H1 (cell line): Measurements from ENCODE around the gene PDE4C. TPM values are rescaled to one million over a fixed set of nuclear protein-coding genes. Genes with fewer than 3 reads are reported as not detected.

Experiments
- CTCF ChIA-PET: fragments of 300-600 bp; sonication (Branson Sonifier 250); formaldehyde crosslinking; loops from one replicate; lab custom pipeline; 2021; ENCODE audit not compliant: partially characterized antibody; lab: Charles Lee
- POLR2A ChIA-PET: fragments of 300-600 bp; sonication (Branson Sonifier 250); formaldehyde crosslinking; loops from one replicate; lab custom pipeline; 2021; ENCODE audit warnings: inconsistent platforms; ENCODE audit not compliant: partially characterized antibody; lab: Charles Lee
- DNase-seq, 2 experiments: peaks; one replicate each; pipeline versions ENCODE4 v3.0.0 to v3.0.0-alpha.2; 2010 to 2022; ENCODE audit warnings: low spot score in 2 of 2, low read depth in 1 of 2, mixed read lengths in 1 of 2
- FAIRE-seq: peaks from 2 replicates; lab custom pipeline; 2011; peaks lifted over from hg19 to GRCh38; lab: Jason Lieb, UNC
- H2AFZ ChIP-seq: 2 replicates; pipeline ENCODE4 v1.8.1; 2012; ENCODE audit warnings: low read length, inconsistent platforms
- H2AK5ac ChIP-seq: 2 replicates; pipeline ENCODE4 v1.6.1; 2013; ENCODE audit warnings: low read depth, low read length
- H2BK120ac ChIP-seq: replicated peaks from 2 replicates; pipeline ENCODE3; 2013; ENCODE audit warnings: low read depth, low read length, inconsistent platforms
- H2BK12ac ChIP-seq: 2 replicates; pipeline ENCODE4 v1.6.1; 2013; ENCODE audit warnings: low read depth, low read length
- H2BK15ac ChIP-seq: 2 replicates; pipeline ENCODE4 v1.6.1; 2013; ENCODE audit warnings: low read length
- H2BK20ac ChIP-seq: 2 replicates; pipeline ENCODE4 v1.6.1; 2013; ENCODE audit warnings: low read length
- H2BK5ac ChIP-seq: 2 replicates; pipeline ENCODE4 v1.6.1; 2013; ENCODE audit warnings: low read depth, low read length
- H3K14ac ChIP-seq: 2 replicates; pipeline ENCODE4 v1.6.1; 2013; ENCODE audit warnings: inconsistent platforms; ENCODE audit not compliant: insufficient read length
- H3K18ac ChIP-seq: 2 replicates; pipeline ENCODE4 v1.6.1; 2013; ENCODE audit warnings: low read length; ENCODE audit errors: extremely low read depth
- H3K23ac ChIP-seq: 2 replicates; pipeline ENCODE4 v1.6.1; 2013; ENCODE audit warnings: inconsistent platforms; ENCODE audit not compliant: insufficient read length
- H3K23me2 ChIP-seq: 2 replicates; pipeline ENCODE4 v1.6.1; 2013; ENCODE audit warnings: low read depth, low read length
- H3K27ac ChIP-seq: 2 replicates; pipeline ENCODE4 v1.6.1; 2011; ENCODE audit warnings: low read depth, low read length, inconsistent platforms
- H3K27me3 ChIP-seq, 4 experiments: replicated peaks in 1 of 4; 1 replicate in 1 of 4; 2 replicates in 3 of 4; pipeline versions ENCODE4 v1.6.1 to v1.8.1; 2011 to 2013; ENCODE audit warnings: low read length in 3 of 4, mild to moderate bottlenecking in 3 of 4, inconsistent platforms in 2 of 4, mixed read lengths in 2 of 4, moderate library complexity in 1 of 4; ENCODE audit not compliant: control insufficient read depth in 3 of 4, insufficient read depth in 3 of 4; ENCODE audit errors: extremely low read depth in 1 of 4
- H3K36me3 ChIP-seq, 4 experiments: 2 replicates each; pipeline versions ENCODE4 v1.6.1 to v1.8.1; 2011 to 2013; ENCODE audit warnings: mild to moderate bottlenecking in 4 of 4, low read length in 3 of 4, moderate library complexity in 2 of 4, control low read depth in 1 of 4, inconsistent platforms in 1 of 4; ENCODE audit not compliant: insufficient read depth in 4 of 4, control insufficient read depth in 2 of 4
- H3K4ac ChIP-seq: replicated peaks from 2 replicates; pipeline ENCODE3; 2013; ENCODE audit warnings: low read length, low read depth, mixed read lengths, inconsistent platforms; ENCODE audit not compliant: insufficient read length
- H3K4me1 ChIP-seq, 4 experiments: replicated peaks in 1 of 4; 1 replicate in 1 of 4; 2 replicates in 3 of 4; pipeline versions ENCODE4 v1.6.1 to v1.8.1; 2011 to 2013; ENCODE audit warnings: low read length in 3 of 4, inconsistent platforms in 2 of 4, mixed read lengths in 1 of 4; ENCODE audit not compliant: insufficient read depth in 4 of 4, control insufficient read depth in 3 of 4
- H3K4me2 ChIP-seq, 2 experiments: 2 replicates each; pipeline versions ENCODE4 v1.6.1 to v1.8.1; 2011 to 2013; ENCODE audit warnings: low read depth in 2 of 2, low read length in 2 of 2, control low read depth in 1 of 2, inconsistent platforms in 1 of 2, mild to moderate bottlenecking in 1 of 2; ENCODE audit not compliant: insufficient read depth in 1 of 2
- H3K4me3 ChIP-seq, 4 experiments: fragments of 200-600, 300-600 bp in 1 of 4; sonication (generic), shearing (Covaris generic), sonication (Bioruptor Twin) in 1 of 4; 2 replicates each; pipeline versions ENCODE4 v1.5.1 to v1.8.1; 2011 to 2016; ENCODE audit warnings: low read length in 4 of 4, low read depth in 3 of 4, control low read depth in 2 of 4, inconsistent platforms in 2 of 4, mild to moderate bottlenecking in 2 of 4, mixed read lengths in 1 of 4, moderate library complexity in 1 of 4; ENCODE audit not compliant: insufficient read depth in 2 of 4; ENCODE audit errors: extremely low read depth in 1 of 4
- H3K56ac ChIP-seq: replicated peaks from 2 replicates; pipeline ENCODE3; 2013; ENCODE audit warnings: low read depth, mild to moderate bottlenecking, mixed read lengths, low read length, inconsistent platforms; ENCODE audit not compliant: insufficient read length
- H3K79me1 ChIP-seq: 2 replicates; pipeline ENCODE4 v1.6.1; 2013; ENCODE audit warnings: low read depth, low read length, control low read depth
- H3K79me2 ChIP-seq, 2 experiments: 2 replicates each; pipeline versions ENCODE4 v1.6.1 to v1.8.1; 2012 to 2013; ENCODE audit warnings: low read length in 2 of 2, mild to moderate bottlenecking in 2 of 2, inconsistent platforms in 1 of 2; ENCODE audit not compliant: insufficient read depth in 2 of 2, control insufficient read depth in 1 of 2
- H3K9ac ChIP-seq, 4 experiments: replicated peaks in 1 of 4; 1 replicate in 1 of 4; 2 replicates in 3 of 4; pipeline versions ENCODE4 v1.6.1 to v1.8.1; 2011 to 2013; ENCODE audit warnings: low read depth in 3 of 4, low read length in 3 of 4, control low read depth in 2 of 4, mild to moderate bottlenecking in 2 of 4, moderate library complexity in 2 of 4, inconsistent platforms in 1 of 4; ENCODE audit errors: extremely low read depth in 1 of 4
- H3K9me3 ChIP-seq, 2 experiments: 2 replicates each; pipeline versions ENCODE4 v1.6.1 to v1.8.1; 2012 to 2013; ENCODE audit warnings: mild to moderate bottlenecking in 2 of 2, moderate library complexity in 2 of 2, control low read depth in 1 of 2, inconsistent platforms in 1 of 2, low read depth in 1 of 2, low read length in 1 of 2, mixed read lengths in 1 of 2; ENCODE audit not compliant: insufficient read depth in 2 of 2
- H4K20me1 ChIP-seq, 2 experiments: replicated peaks in 1 of 2; 2 replicates each; pipeline versions ENCODE3 to v1.8.1; 2011 to 2013; ENCODE audit warnings: inconsistent platforms in 2 of 2, low read length in 2 of 2, mild to moderate bottlenecking in 1 of 2; ENCODE audit not compliant: insufficient read depth in 2 of 2, control insufficient read depth in 1 of 2
- H4K5ac ChIP-seq: 2 replicates; pipeline ENCODE4 v1.6.1; 2013; ENCODE audit warnings: low read length, low read depth, mixed read lengths, inconsistent platforms; ENCODE audit not compliant: insufficient read length
- H4K8ac ChIP-seq: 2 replicates; pipeline ENCODE4 v1.8.0; 2013; ENCODE audit warnings: mild to moderate bottlenecking, moderate library complexity, low read length, inconsistent platforms; ENCODE audit not compliant: insufficient read depth; ENCODE audit errors: extremely low read depth
- H4K91ac ChIP-seq: replicated peaks from 2 replicates; pipeline ENCODE3; 2013; ENCODE audit warnings: low read length, mixed read lengths, inconsistent platforms; ENCODE audit not compliant: insufficient read length
- FOSL1 ChIP-seq: IDR thresholded peaks from 2 replicates; pipeline ENCODE4 v1.6.1; 2011; ENCODE audit warnings: mild to moderate bottlenecking, low read depth, low read length, moderate library complexity; ENCODE audit not compliant: insufficient read depth
- HDAC2 ChIP-seq, 2 experiments: fragments of 300-600 bp in 1 of 2; sonication (generic) in 1 of 2; IDR thresholded peaks; 2 replicates each; pipeline ENCODE4 v1.6.1; 2011 to 2012; ENCODE audit warnings: low read depth in 2 of 2, low read length in 2 of 2, mild to moderate bottlenecking in 2 of 2, moderate library complexity in 2 of 2, borderline replicate concordance in 1 of 2, inconsistent platforms in 1 of 2
- KDM5A ChIP-seq: fragments of 200-600 bp; IDR thresholded peaks from 2 replicates; pipeline ENCODE4 v1.7.1; 2012; ENCODE audit warnings: mild to moderate bottlenecking, low read length, inconsistent platforms, mixed read lengths
- NRF1 ChIP-seq: IDR thresholded peaks from 2 replicates; pipeline ENCODE4 v1.6.1; 2011; ENCODE audit warnings: mild to moderate bottlenecking, low read depth, low read length, improper control_type of control experiment
- RBBP5 ChIP-seq: IDR thresholded peaks from 2 replicates; pipeline ENCODE4 v1.7.1; 2012; ENCODE audit warnings: low read depth, mild to moderate bottlenecking, inconsistent platforms, low read length, moderate library complexity, borderline replicate concordance
- RXRA ChIP-seq: IDR thresholded peaks from 2 replicates; pipeline ENCODE4 v1.6.1; 2011; ENCODE audit warnings: low read depth, mild to moderate bottlenecking, low read length, moderate library complexity; ENCODE audit not compliant: insufficient read depth
- SAP30 ChIP-seq: fragments of 300-600 bp; sonication (generic); IDR thresholded peaks from 2 replicates; pipeline ENCODE4 v1.7.1; 2012; ENCODE audit warnings: low read length, moderate library complexity, mild to moderate bottlenecking, inconsistent platforms; ENCODE audit not compliant: insufficient read depth, insufficient replicate concordance
- SIRT6 ChIP-seq: IDR thresholded peaks from one replicate; pipeline ENCODE4 v1.7.1; 2012; ENCODE audit warnings: low read length, inconsistent platforms
- SIX5 ChIP-seq: IDR thresholded peaks from 2 replicates; pipeline ENCODE4 v1.6.1; 2011; ENCODE audit warnings: mild to moderate bottlenecking, low read depth, low read length
- SP2 ChIP-seq: IDR thresholded peaks from 2 replicates; pipeline ENCODE4 v1.6.1; 2012; ENCODE audit warnings: mild to moderate bottlenecking, low read length, inconsistent platforms
- SP4 ChIP-seq: IDR thresholded peaks from 2 replicates; pipeline ENCODE4 v1.6.1; 2012; ENCODE audit warnings: low read length, inconsistent platforms
- TBP ChIP-seq: IDR thresholded peaks from 2 replicates; pipeline ENCODE4 v1.6.1; 2011; ENCODE audit warnings: low read depth, low read length, improper control_type of control experiment
- YY1 ChIP-seq: IDR thresholded peaks from 2 replicates; pipeline ENCODE4 v1.6.1; 2011; ENCODE audit warnings: low read depth, mild to moderate bottlenecking, low read length
- WGBS, 2 experiments: shearing (Covaris generic) in 1 of 2; methylation state at CpG; one replicate each; pipeline versions ENCODE4 v1.1.6 to v1.1.7; 2013 to 2015; ENCODE audit warnings: low lambda C conversion rate in 2 of 2, mixed read lengths in 2 of 2, inconsistent platforms in 1 of 2, low coverage in 1 of 2, missing lambda C conversion rate in 1 of 2; ENCODE audit not compliant: insufficient replicate concordance in 2 of 2, insufficient coverage in 1 of 2, insufficient read length in 1 of 2; ENCODE audit errors: extremely low coverage in 1 of 2, missing lambda C conversion rate in 1 of 2; 5-methylcytosine and 5-hydroxymethylcytosine counted together
- polyA plus RNA-seq, 7 experiments: library from polyadenylated mRNA; depleted of rRNA in 3 of 7; stranded (reverse) in 5 of 7; unstranded in 2 of 7; fragments of >200 nt in 5 of 7; fragments of 200-250 nt in 2 of 7; gene quantifications; 1 replicate in 5 of 7; 2 replicates in 1 of 7; 4 replicates in 1 of 7; pipeline versions ENCODE4 v1.2.1 to v1.2.3, GENCODE V29; 2011 to 2013; ENCODE audit warnings: missing spikeins in 2 of 7, mixed read lengths in 2 of 7
- total RNA-seq: library from RNA; stranded (reverse); fragmentation: NEBNext Ultra II Directional; extraction: Animal tissue kit (Norgen Biotek cat#: 25700); gene quantifications from 2 replicates; pipeline ENCODE4 v1.2.1, GENCODE V29; 2021

The PDE4C gene
- total and polyA plus RNA-seq, 2 of the 8 experiments (the other 6 are each of a cell fraction or from before 2014, with no cell fraction given) = 2.7 to 3.1 TPM

GRCh38 chr19:18174983-18175382 lies 51.3 kb downstream of the PDE4C start:
- peak overlapping the region; percentile 61 to 81; a peak in 1 of 4 replicates for H3K4me2 ChIP-seq
- H3K79me1 ChIP-seq = no peaks in the 10 kb centered on the region
- no peak overlapping the region for H3K14ac ChIP-seq
- H4K20me1 ChIP-seq = peaks cover 0 to 1% of the 10 kb centered on the region in 2 experiments
- POLR2A ChIA-PET = interaction anchor here (1.0 to 1.8 kb wide), 5 partner anchors 9 to 148 kb away, joined by 3 to 11 read pairs (median 3); partner anchors contain the start of gene LSM4
- H4K5ac ChIP-seq = no peak overlapping the region
- DNase-seq (no peak), FAIRE-seq (no peak)
- H3K56ac ChIP-seq = no peak overlapping the region
- H3K4me3 ChIP-seq = no peak overlapping the region
- H3K9ac ChIP-seq = no peak overlapping the region
- no peak overlapping the region for H2AK5ac ChIP-seq
- no peak overlapping the region for H2BK15ac ChIP-seq
- no peaks in the 10 kb centered on the region for H3K36me3 ChIP-seq
- no peak overlapping the region for H4K91ac ChIP-seq
- no peaks in the 10 kb centered on the region for H3K9me3 ChIP-seq
- no peak overlapping the region for H3K27ac ChIP-seq
- CTCF ChIA-PET = interaction anchor here (1.0 to 4.4 kb wide), 3 partner anchors 14 to 77 kb away, joined by 3 to 21 read pairs (median 3); no protein-coding TSS in a partner anchor
- H3K23me2 ChIP-seq = peaks cover 6% of the 10 kb centered on the region; the same call in 1 of the 2 replicates
- H2BK12ac ChIP-seq = no peak overlapping the region
- H4K8ac ChIP-seq = no peak overlapping the region
- H2AFZ ChIP-seq = no peak overlapping the region
- H2BK20ac ChIP-seq = no peak overlapping the region
- H2BK5ac ChIP-seq = 0 out of 2 replicates have a peak overlapping the region, but pooled peaks have one; percentile 23
- H2BK120ac ChIP-seq = peak overlapping the region; percentile 49
- 84% methylated on average over 11 of the region's 11 CpGs; no CpG with 5 or more reads in 1 of the 2 experiments for WGBS, 2 experiments
- H3K4me1 ChIP-seq = peaks cover 0 to 5% (median 2%) of the 10 kb centered on the region in 4 experiments; a peak in 2 of 7 replicates
- no peak overlapping the region for H3K23ac ChIP-seq
- no peaks in the 10 kb centered on the region for H3K79me2 ChIP-seq
- peak overlapping the region; percentile 66 for H3K4ac ChIP-seq
- peaks cover 0 to 17% (median 7%) of the 10 kb centered on the region in 4 experiments; a peak in 5 of 7 replicates for H3K27me3 ChIP-seq
- no peak overlapping the region for H3K18ac ChIP-seq
- no peak for TF ChIP-seq SIX5
- TF ChIP-seq TBP = no peak
- no peak for TF ChIP-seq SP2
- TF ChIP-seq SAP30 = no peak
- TF ChIP-seq RXRA = no peak
- TF ChIP-seq SP4 = no peak
- TF ChIP-seq NRF1 = no peak
- no peak for TF ChIP-seq FOSL1
- no peak for TF ChIP-seq SIRT6
- TF ChIP-seq HDAC2 (IDR thresholded peaks at IDR 0.05; ENCODE audit: borderline replicate concordance in 1 of 2, low read depth in 2 of 2, low read length in 2 of 2) = no peak
- TF ChIP-seq YY1 = no peak
- TF ChIP-seq RBBP5 = no peak
- no peak for TF ChIP-seq KDM5A
